HG03025 (cell line): ENCODE results near the gene CIRBP.

ENCODE experiments used
- ATAC-seq: cut with Tn5 transposase; IDR thresholded peaks from one replicate; pipeline ENCODE4 v1.9.1; 2021; ENCODE audit warnings: mild to moderate bottlenecking, moderate library complexity; ENCODE audit not compliant: unreplicated experiment, low FRiP score

CIRBP gene

DNA sequence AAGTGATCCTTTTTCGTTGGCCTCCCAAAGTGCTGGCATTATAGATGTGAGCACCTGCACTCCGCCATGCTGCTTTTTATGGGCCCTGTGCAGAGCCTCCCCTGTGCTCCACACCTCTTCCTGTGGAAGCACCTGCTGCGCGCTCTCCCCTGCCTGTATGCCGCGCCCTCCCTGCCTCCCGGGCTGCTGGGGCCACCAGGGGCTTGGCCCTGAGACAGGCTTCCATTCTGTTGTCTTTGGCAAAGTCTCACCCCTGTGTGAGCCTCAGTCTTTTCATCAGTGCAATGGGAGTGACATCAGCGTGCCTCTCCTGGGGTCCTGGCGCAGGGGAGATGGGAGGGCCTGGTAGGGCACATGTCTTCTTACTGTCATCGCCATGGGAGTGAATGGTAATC is 7.5 kb downstream of the CIRBP start:
- no peak for ATAC-seq

- ATAC-seq: no peak
Measured at GRCh38 chr19:1277061-1277460, 7.9 kb downstream of the CIRBP start.

DNA sequence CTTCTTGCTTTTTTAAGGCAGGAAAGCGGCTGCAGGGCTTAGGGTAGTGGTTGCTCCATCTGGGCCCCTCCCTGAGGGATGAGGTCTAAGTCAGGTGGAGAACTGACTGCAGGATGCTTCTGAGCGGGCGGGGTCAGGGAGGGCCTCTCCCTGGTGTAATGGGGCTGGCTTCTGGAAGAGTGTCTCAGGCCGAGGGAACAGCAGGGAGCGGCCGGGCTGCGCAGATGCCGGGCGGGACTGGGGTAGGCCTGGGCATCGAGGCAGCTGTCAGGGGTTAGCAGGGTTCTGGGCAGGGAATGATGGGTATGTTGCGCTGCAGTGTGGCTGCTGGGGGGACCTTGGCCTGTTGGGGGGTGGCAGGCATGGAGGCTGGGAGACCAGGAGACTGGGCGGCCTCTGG is 8.9 kb downstream of the CIRBP start:
- no peak for ATAC-seq

- ATAC-seq: no peak
Measured at GRCh38 chr19:1278713-1279660, 9.9 kb downstream of the CIRBP start.

DNA sequence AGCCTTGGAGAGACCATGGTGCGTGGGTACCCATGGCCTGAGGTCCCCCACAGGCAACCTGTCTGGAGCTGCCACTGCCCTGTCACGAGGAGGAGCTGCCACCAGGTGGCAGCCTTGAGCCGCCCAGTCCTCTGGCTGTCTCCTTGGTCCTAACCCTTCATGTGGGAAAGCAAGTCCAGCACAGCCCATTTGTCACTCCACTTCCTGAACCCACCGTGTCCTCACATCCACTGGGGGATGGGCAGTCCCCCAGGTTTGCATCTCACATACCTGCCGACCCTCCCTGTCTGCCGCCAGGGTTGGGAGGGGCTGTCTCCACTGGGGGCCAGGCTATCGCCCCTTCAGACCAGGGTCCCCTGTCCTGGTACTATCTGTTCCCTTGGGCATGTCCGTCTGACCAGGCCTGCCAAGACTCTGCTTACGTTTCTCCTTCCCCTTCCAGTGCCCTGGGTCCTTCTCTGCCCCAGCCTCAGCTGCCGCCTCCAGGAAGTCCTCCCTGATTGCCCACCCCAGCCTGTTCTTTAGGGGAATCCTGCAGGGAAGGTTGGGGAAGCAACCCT is 10.7 kb downstream of the CIRBP start:
- ATAC-seq: no peak

- ATAC-seq: no peak
Measured at GRCh38 chr19:1280636-1281568, 11.8 kb downstream of the CIRBP start.

DNA sequence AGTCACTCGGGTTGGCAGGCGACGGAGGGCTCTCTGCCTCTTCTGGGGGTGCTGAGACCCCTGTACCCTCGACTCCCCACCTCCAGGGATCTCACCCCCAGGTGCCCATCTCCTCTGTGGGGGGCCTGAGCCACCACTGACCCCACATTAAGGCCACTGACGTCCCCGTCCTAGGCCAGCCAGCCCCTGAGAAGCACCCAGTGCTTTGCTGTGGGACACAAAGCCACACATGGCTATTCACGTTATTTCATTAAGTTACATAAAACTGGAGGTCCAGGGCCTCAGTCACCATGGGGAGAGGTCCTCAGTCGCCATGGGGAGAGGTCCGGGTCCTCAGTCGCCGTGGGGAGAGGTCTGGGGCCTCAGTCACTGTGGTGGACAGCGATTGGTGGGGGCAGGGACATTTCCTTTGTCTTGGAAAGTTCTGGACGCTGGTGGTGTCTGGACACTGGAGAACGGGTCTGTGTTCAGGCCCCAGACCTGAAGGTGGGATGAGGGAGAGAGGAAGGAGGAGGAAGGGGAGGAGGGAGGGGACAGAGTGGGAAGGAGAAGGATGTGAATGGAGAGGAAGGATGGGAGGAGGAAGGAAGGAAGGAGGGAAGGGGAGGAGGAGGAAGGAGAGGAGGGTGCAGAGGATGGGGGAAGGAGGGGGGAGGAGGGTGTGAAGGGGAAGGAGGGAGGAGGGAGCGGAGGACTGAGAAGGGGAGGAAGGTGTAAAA is 12.6 kb downstream of the CIRBP start:
- no peak for ATAC-seq

- ATAC-seq: no peak
Measured at GRCh38 chr19:1282588-1283206, 13.6 kb downstream of the CIRBP start.

GRCh38 chr19:1283207-1283916 is 14.2 kb downstream of the CIRBP start:
- ATAC-seq: no peak

DNA sequence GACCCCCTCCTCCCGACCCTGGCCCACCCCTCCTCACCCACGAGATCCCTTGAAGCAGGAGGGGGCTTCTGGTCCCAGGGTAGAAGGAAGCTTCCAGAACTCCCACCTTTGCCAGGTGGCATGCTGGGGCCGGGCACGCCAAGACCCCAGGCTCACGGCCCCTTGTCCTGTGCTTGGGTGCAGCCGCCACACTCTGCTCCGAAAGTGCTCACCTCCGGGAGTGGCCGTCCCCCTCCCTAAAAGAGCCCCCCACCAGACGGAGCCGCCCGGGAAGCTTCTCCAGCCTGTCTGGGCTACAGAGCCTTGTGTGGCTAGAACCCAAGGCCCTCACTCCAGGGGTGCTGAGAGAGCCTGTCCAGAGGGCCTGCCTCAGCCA is 14.8 kb downstream of the CIRBP start:
- ATAC-seq: no peak

DNA sequence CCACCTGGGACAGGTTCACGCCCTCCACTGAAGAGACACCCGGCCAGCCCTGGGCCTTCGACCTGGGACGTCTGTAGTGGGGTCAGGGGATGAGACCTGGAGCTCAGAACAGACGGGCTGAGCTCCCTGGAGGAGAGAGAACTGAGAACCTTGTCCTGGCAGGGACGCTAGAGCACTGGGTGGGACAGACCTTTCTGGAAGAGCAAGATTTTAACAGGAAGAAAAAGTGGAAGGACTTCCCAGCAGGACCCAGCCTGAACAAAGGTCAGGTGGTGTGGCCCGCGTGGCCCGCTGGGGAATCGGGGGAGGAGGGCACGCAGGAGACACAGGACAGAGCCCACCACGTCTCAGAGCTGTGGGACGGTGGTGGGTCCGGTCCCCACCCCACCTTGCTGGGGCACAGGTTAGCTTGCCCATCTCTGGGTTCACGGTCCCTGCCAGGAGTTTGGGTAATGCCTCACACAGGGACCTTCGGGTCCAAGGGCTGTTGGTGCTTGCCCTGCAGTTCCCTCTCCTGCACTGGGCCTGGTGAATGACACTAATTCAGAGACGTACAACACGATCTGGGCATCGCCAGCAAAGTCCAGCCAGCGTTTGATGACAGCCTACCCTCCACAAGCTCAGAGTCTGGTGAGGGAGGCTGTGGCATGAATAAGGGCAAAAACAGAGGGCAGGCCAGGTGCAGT is 15.3 kb downstream of the CIRBP start:
- no peak for ATAC-seq

- ATAC-seq: no peak
Measured at GRCh38 chr19:1284979-1285736, 16.0 kb downstream of the CIRBP start.

GRCh38 chr19:1285737-1286360 is 16.7 kb downstream of the CIRBP start, which contains the start of gene EFNA2:
EFNA2 (plus strand) TSS chr19:1285873; CDS start chr19:1286169, 296 bp downstream.
- no peak for ATAC-seq

DNA sequence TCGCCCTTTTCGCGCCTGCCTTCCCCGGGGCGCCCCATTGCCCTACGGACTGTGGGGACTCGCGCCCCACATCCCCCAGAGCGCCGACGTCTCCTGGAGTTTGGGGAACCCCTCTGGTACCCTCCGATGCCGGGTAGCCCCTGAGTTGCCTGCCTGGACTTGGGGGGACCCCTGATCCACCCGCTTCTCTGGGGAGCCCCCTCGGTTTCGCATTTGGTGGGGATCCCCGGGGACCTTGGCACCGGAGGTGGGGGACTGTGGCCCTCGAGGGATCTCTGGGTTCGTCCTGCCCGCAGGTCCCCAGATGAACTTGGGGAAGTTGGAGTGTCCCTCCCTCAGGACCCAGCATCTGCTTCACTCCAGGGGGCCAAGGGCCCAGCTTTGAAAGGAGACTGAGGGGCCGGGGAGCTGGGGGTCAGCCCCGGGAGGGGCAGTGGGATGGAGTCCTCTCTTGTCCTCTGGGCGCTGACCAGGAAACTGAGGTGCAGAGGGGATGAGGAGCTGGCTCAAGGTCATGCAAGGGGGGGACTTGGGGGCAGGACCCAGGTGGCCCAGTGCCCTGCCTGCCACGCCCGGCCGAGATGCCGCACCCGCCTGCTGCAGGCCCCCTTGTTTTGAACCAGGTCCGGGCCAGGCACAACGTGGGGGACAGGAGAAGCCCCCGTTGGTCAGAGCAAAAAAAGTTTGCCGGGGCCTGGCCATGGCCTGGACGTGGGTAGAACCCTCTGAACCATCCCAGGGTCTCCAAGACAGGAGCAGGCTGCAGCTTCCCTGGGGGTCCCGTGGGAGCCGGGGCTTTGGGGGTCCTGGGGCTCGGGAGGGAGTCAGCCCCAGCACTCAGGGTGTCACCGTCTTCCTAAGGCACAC is 17.6 kb downstream of the CIRBP start:
- no peak for ATAC-seq

DNA sequence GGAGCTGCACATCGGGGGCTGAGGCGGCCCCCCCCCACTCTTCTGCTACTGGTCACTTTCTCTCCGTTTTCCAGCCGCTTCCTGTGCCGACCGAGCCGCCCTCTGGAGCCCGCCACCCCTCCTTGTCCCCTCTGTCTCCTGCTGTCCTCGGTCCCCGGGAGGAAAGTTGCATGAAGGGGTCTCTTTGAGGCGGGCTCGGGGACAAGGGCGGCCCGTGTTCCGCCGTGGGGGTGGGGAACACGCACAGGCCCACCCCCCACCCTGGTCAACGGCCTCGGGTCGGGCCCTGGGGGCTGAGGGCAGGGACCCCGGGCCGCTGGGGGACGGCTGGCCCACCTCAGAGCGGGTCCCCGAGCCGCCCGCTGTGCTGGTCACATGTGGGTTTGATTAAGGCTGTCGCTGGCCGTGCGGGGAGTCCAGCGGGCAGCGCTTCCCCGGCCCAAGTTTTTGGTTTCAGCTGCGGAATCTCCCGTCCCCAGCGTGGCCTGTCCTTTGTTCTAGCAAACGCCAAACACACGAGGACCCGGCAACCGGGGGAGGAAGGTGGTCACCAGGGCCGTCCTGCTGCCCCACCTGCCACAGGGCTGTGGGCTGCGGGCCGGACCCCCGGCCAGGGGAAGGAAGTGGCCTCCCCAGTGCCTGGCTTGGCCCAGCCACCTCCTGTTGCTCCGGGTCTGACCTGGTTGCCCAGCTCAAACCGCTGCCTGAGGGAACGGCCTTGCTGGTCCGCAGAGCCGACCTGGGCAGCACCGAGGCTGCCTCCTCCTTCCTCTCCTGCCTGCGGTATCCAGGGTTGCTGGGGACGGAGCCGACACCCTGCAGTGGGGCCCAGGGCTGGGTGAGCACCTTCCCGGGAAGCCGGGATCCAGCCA is 18.5 kb downstream of the CIRBP start:
- no peak for ATAC-seq

DNA sequence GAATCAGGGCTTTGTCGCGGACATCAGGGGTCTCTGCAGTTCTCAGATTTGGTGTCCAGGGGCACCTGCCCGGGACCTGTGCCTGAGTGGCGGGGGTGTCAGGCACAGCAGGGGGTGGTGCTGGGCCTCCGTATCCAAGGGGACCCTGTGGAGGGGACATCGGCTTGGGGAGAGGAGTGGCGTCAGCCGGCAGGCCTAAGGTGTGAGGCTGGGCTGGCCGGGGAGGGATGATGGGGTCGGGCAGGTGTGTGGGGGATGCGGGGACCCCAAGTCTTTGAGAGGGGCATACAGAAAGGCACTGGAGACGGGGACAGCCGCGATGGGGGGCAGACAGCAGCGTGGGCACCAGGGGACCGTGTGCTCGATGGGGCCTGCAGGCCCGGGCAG is 19.1 kb downstream of the CIRBP start:
- no peak for ATAC-seq
